Upper lobe of right lung (tissue), 1 donor: ENCODE measurements around the gene HOXB6. TPM values are rescaled to one million over a fixed set of nuclear protein-coding genes. Genes with fewer than 3 reads are reported as not detected.

ENCODE experiments used
- ATAC-seq: fragments of 200-7000 bp; cut with Tn5 transposase; one replicate; pipeline ENCODE4 v1.9.1; 2020; ENCODE audit warnings: mild to moderate bottlenecking, moderate library complexity
- DNase-seq: peaks from one replicate; pipeline ENCODE4 v3.0.0-alpha.2; 2020
- H3K27ac ChIP-seq: fragments of 200-600 bp; one replicate; pipeline ENCODE4 v1.8.0; 2022
- H3K27me3 ChIP-seq: fragments of 200-600 bp; one replicate; pipeline ENCODE4 v1.8.0; 2022; ENCODE audit warnings: mild to moderate bottlenecking
- H3K36me3 ChIP-seq: fragments of 200-600 bp; one replicate; pipeline ENCODE4 v1.8.0; 2022
- H3K4me1 ChIP-seq: fragments of 200-600 bp; one replicate; pipeline ENCODE4 v1.8.0; 2022
- H3K4me3 ChIP-seq: fragments of 200-600 bp; one replicate; pipeline ENCODE4 v1.8.0; 2022; ENCODE audit warnings: mild to moderate bottlenecking
- H3K9me3 ChIP-seq: fragments of 200-600 bp; one replicate; pipeline ENCODE4 v1.8.0; 2022
- CTCF ChIP-seq: fragments of 200-600 bp; IDR thresholded peaks from one replicate; pipeline ENCODE4 v1.8.0; 2022; ENCODE audit warnings: antibody characterized with exemption
- intact Hi-C: fragments of 100-400 bp; cut with DNase I; formaldehyde crosslinking; loops from one replicate; pipeline ENCODE4 v1.11.0; 2022
- total RNA-seq: library from RNA; stranded (reverse); fragmentation: NEBNext Ultra II Directional; extraction: Animal tissue kit (Norgen Biotek cat#: 25700); gene quantifications from one replicate; pipeline ENCODE4 v1.2.1, GENCODE V29; 2021
- donor health status: DM: no; HTN: yes; CAD: no; lungs with severe emphysema.

Gene HOXB6
- total RNA-seq, 1 donor from 2014 or later: 4.9 TPM

- no peaks in the 10 kb centered on the region for H3K36me3 ChIP-seq
- no peak for TF ChIP-seq CTCF
- peaks cover 80% of the 10 kb centered on the region for H3K27me3 ChIP-seq
- H3K4me3 ChIP-seq: peak within 1 kb of the TSS; percentile 55
- peaks cover 28% of the 10 kb centered on the region for H3K4me1 ChIP-seq
- H3K27ac ChIP-seq: peak within 1 kb of the TSS; percentile 85
- no peak for DNase-seq
- no peaks in the 10 kb centered on the region for H3K9me3 ChIP-seq
- ATAC-seq: no peak
- intact Hi-C loops: loop anchor here (5.0 kb wide), 1 partner anchor 241 kb away; no protein-coding TSS in a partner anchor
Measured at GRCh38 chr17:48593126-48593829, 11.5 kb downstream of the HOXB6 start, which contains the start of gene HOXB5. TSS of gene HOXB5 (minus strand) at chr17:48593779. CDS start at chr17:48593682, 97 bp downstream.

GRCh38 chr17:48592577-48592976 is 12.2 kb downstream of the HOXB6 start:
- Histone ChIP-seq H3K27me3 (peaks cover 73% of the 10 kb centered on the region), H3K9me3 (no peaks in the 10 kb centered on the region), H3K27ac (peak overlapping the region; percentile 85), H3K36me3 (no peaks in the 10 kb centered on the region), H3K4me1 (peaks cover 33% of the 10 kb centered on the region), H3K4me3 (peak overlapping the region; percentile 55)
- ATAC-seq: no peak
- intact Hi-C loops: loop anchor here (5.0 kb wide), 1 partner anchor 240 kb away; no protein-coding TSS in a partner anchor
- no peak for DNase-seq
- no peak for TF ChIP-seq CTCF

GRCh38 chr17:48592057-48592514 is 12.7 kb downstream of the HOXB6 start:
- Histone ChIP-seq H3K9me3 (no peaks in the 10 kb centered on the region), H3K4me3 (peak overlapping the region; percentile 55), H3K27ac (peak overlapping the region; percentile 85), H3K4me1 (peaks cover 33% of the 10 kb centered on the region), H3K27me3 (peaks cover 73% of the 10 kb centered on the region), H3K36me3 (no peaks in the 10 kb centered on the region)
- intact Hi-C loops: loop anchor here (5.0 kb wide), 1 partner anchor 240 kb away; no protein-coding TSS in a partner anchor
- ATAC-seq (no peak), DNase-seq (no peak)
- TF ChIP-seq CTCF: no peak

- no peak for TF ChIP-seq CTCF
- no peak for ATAC-seq
- Histone ChIP-seq H3K9me3 (no peaks in the 10 kb centered on the region), H3K4me1 (peaks cover 39% of the 10 kb centered on the region), H3K27ac (peak overlapping the region; percentile 85), H3K27me3 (peaks cover 73% of the 10 kb centered on the region), H3K4me3 (peak overlapping the region; percentile 55), H3K36me3 (no peaks in the 10 kb centered on the region)
- intact Hi-C loops: loop anchor here (5.0 kb wide), 1 partner anchor 239 kb away; no protein-coding TSS in a partner anchor
- no peak for DNase-seq
Measured at GRCh38 chr17:48591255-48592056, 13.3 kb downstream of the HOXB6 start.

GRCh38 chr17:48590607-48591161 is 14.1 kb downstream of the HOXB6 start:
- peaks cover 46% of the 10 kb centered on the region for H3K4me1 ChIP-seq
- no peaks in the 10 kb centered on the region for H3K36me3 ChIP-seq
- TF ChIP-seq CTCF: no peak
- no peaks in the 10 kb centered on the region for H3K9me3 ChIP-seq
- intact Hi-C loops: loop anchor here (5.0 kb wide), 1 partner anchor 238 kb away; no protein-coding TSS in a partner anchor
- H3K27ac ChIP-seq: peak overlapping the region; percentile 85
- no peak for DNase-seq
- peaks cover 73% of the 10 kb centered on the region for H3K27me3 ChIP-seq
- no peak for ATAC-seq
- H3K4me3 ChIP-seq: peak overlapping the region; percentile 55
